Transverse colon (tissue), 4 donors: ENCODE measurements around the gene CHST11.

ENCODE experiments used
- CTCF ChIP-seq, 5 experiments: fragments of 200-600 bp in 3 of 5; fragments of 450-650 bp in 2 of 5; sonication (generic) in 3 of 5; IDR thresholded peaks; 1 replicate in 2 of 5; 2 replicates in 3 of 5; pipeline ENCODE4 v1.5.1; 2016 to 2017; ENCODE audit warnings: antibody characterized with exemption in 5 of 5, inconsistent platforms in 3 of 5, mild to moderate bottlenecking in 2 of 5, moderate library complexity in 1 of 5
- POLR2A ChIP-seq: fragments of 450-650 bp; IDR thresholded peaks from one replicate; pipeline ENCODE4 v1.6.1; 2016; ENCODE audit warnings: antibody characterized with exemption, mild to moderate bottlenecking, moderate library complexity
- POLR2AphosphoS5 ChIP-seq, 3 donors: sonication (generic); formaldehyde crosslinking; IDR thresholded peaks; one replicate each; pipeline ENCODE4 v1.6.1; 2016; ENCODE audit warnings: antibody characterized with exemption in 3 of 3

- TF ChIP-seq CTCF (IDR thresholded peaks at IDR 0.05) (no peak), POLR2A (no peak), POLR2AphosphoS5 (IDR thresholded peaks at IDR 0.05) (no peak)
These were observed 120.3 kb downstream of the CHST11 start for GRCh38 chr12:104576980-104577580.
